ENCODE measurements around the gene FKBP11. TPM values are rescaled to one million over a fixed set of nuclear protein-coding genes. Genes with fewer than 3 reads are reported as not detected.

The FKBP11 gene
- polyA plus RNA-seq, 1 donor = 22.4 TPM

- peak; percentile 96 for DNase-seq
Observed at GRCh38 chr12:48957141-48958048, 32.1 kb upstream of the FKBP11 start, which contains the start of gene ARF3. Gene ARF3, minus strand, starts transcription at chr12:48957487. Its CDS starts 16,392 bp downstream, at chr12:48941095.

- DNase-seq = peak; percentile 89
Observed at GRCh38 chr12:48956279-48957140, 31.2 kb upstream of the FKBP11 start.

GRCh38 chr12:48954841-48955501 is 29.7 kb upstream of the FKBP11 start:
- no peak for DNase-seq

- no peak for DNase-seq
Observed at GRCh38 chr12:48954061-48954460, 28.8 kb upstream of the FKBP11 start.

- DNase-seq = no peak
Observed at GRCh38 chr12:48952691-48953090, 27.4 kb upstream of the FKBP11 start.

- no peak for DNase-seq
Observed at GRCh38 chr12:48947727-48948126, 22.4 kb upstream of the FKBP11 start.

GRCh38 chr12:48946943-48947342 is 21.7 kb upstream of the FKBP11 start:
- DNase-seq = no peak

GRCh38 chr12:48946205-48946604 is 20.9 kb upstream of the FKBP11 start:
- no peak for DNase-seq

GRCh38 chr12:48943221-48943620 is 17.9 kb upstream of the FKBP11 start:
- no peak for DNase-seq

GRCh38 chr12:48940181-48940580 is 14.9 kb upstream of the FKBP11 start:
- DNase-seq = no peak

- no peak for DNase-seq
Observed at GRCh38 chr12:48938805-48939204, 13.5 kb upstream of the FKBP11 start.

GRCh38 chr12:48937170-48937569 is 11.9 kb upstream of the FKBP11 start:
- no peak for DNase-seq

- peak; percentile 64 for DNase-seq
Observed at GRCh38 chr12:48936379-48936979, 11.2 kb upstream of the FKBP11 start.

- no peak for DNase-seq
Observed at GRCh38 chr12:48934312-48934706, 9.0 kb upstream of the FKBP11 start.

GRCh38 chr12:48933664-48934311 is 8.5 kb upstream of the FKBP11 start:
- DNase-seq = no peak

GRCh38 chr12:48932878-48933277 is 7.6 kb upstream of the FKBP11 start:
- no peak for DNase-seq

GRCh38 chr12:48930475-48930874 is 5.2 kb upstream of the FKBP11 start:
- no peak for DNase-seq

- no peak for DNase-seq
Observed at GRCh38 chr12:48929551-48929950, 4.3 kb upstream of the FKBP11 start.

- DNase-seq = no peak
Observed at GRCh38 chr12:48927261-48927660, 2.0 kb upstream of the FKBP11 start.

GRCh38 chr12:48924617-48925303 is 532 bp downstream of the FKBP11 start:
- DNase-seq = peak; percentile 46

- DNase-seq = no peak
Observed at GRCh38 chr12:48923117-48923516, 2.2 kb downstream of the FKBP11 start.
